GM23338 (cell line): Measurements from ENCODE around the gene FAM174A.
A peak's percentile ranks its signal among the peaks of the same experiment; 100 is the strongest.

Source experiments
- CREB1 ChIP-seq: fragments of 250-450 bp; sonication (Bioruptor Pico); IDR thresholded peaks from 2 replicates; pipeline ENCODE4 v1.5.0; 2020; ENCODE audit warnings: low read depth, mild to moderate bottlenecking, moderate library complexity
- EZH2 ChIP-seq: fragments of 200-600 bp; sonication (generic); IDR thresholded peaks from one replicate; pipeline ENCODE4 v1.8.0; 2017; ENCODE audit warnings: antibody characterized with exemption, mild to moderate bottlenecking, low read depth; ENCODE audit not compliant: unreplicated experiment
- EZH2phosphoT487 ChIP-seq: fragments of 200-600 bp; sonication (generic); IDR thresholded peaks from one replicate; pipeline ENCODE4 v1.8.1; 2018; ENCODE audit warnings: antibody characterized with exemption; ENCODE audit not compliant: unreplicated experiment
- JUNB ChIP-seq: IDR thresholded peaks from one replicate; pipeline ENCODE4 v1.6.1; 2016; ENCODE audit warnings: antibody characterized with exemption; ENCODE audit not compliant: unreplicated experiment
- NANOG ChIP-seq: IDR thresholded peaks from 2 replicates; pipeline ENCODE4 v1.6.1; 2016; ENCODE audit warnings: antibody characterized with exemption, borderline replicate concordance
- POLR2AphosphoS5 ChIP-seq: IDR thresholded peaks from 2 replicates; pipeline ENCODE4 v1.6.1; 2016; ENCODE audit warnings: antibody characterized with exemption, low read depth
- STAT1 ChIP-seq: IDR thresholded peaks from one replicate; pipeline ENCODE4 v1.6.1; 2016; ENCODE audit warnings: antibody characterized with exemption; ENCODE audit not compliant: unreplicated experiment
- ZNF114 ChIP-seq: fragments of 250-450 bp; sonication (Bioruptor Pico); IDR thresholded peaks from 2 replicates; pipeline ENCODE4 v1.5.0; 2020; ENCODE audit warnings: mild to moderate bottlenecking, moderate library complexity
- ZNF331 ChIP-seq: fragments of 250-450 bp; sonication (Bioruptor Pico); IDR thresholded peaks from 2 replicates; pipeline ENCODE4 v1.5.0; 2020; ENCODE audit warnings: low read depth, mild to moderate bottlenecking, moderate library complexity
- TF ChIP-seq, protein P1 (sequence below), 2 experiments: fragments of 200-600 bp in 1 of 2; sonication (generic) in 1 of 2; conservative IDR thresholded peaks; 2 replicates each; pipeline versions ENCODE4 v1.5.1 to v1.6.1; 2016 to 2017; ENCODE audit warnings: antibody characterized with exemption in 2 of 2, low read depth in 2 of 2, mild to moderate bottlenecking in 2 of 2, moderate library complexity in 1 of 2
- TF ChIP-seq, protein P2 (sequence below): IDR thresholded peaks from one replicate; pipeline ENCODE4 v1.6.1; 2018; ENCODE audit warnings: antibody characterized with exemption; ENCODE audit not compliant: unreplicated experiment
- TF ChIP-seq, protein P3 (sequence below): fragments of 250-450 bp; sonication (Bioruptor Pico); IDR thresholded peaks from 2 replicates; pipeline ENCODE4 v1.5.0; 2020; ENCODE audit warnings: mild to moderate bottlenecking, moderate library complexity
- TF ChIP-seq, protein P4 (sequence below): IDR thresholded peaks from 2 replicates; pipeline ENCODE4 v1.6.1; 2016; ENCODE audit warnings: antibody characterized with exemption

DNA sequence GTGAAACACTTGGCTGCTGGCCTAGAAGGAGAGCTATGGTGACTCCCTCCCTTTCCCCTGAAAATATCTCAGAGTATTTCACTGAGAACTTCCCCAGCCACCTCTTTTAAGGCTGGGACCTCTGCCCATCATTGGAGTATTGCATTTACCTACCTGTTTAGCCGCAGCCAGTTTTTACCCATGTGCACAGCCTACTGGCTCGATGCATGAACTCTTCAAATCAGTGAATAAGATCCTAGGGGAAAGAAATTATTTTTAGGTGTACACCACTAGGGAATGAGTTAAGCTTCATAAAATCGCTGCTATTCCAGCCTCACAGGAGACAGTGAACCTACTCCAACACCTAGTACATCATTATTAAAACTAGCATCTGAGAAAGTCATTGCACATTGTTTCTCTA lies 16.8 kb upstream of the FAM174A start:
- TF ChIP-seq, protein P1, sequence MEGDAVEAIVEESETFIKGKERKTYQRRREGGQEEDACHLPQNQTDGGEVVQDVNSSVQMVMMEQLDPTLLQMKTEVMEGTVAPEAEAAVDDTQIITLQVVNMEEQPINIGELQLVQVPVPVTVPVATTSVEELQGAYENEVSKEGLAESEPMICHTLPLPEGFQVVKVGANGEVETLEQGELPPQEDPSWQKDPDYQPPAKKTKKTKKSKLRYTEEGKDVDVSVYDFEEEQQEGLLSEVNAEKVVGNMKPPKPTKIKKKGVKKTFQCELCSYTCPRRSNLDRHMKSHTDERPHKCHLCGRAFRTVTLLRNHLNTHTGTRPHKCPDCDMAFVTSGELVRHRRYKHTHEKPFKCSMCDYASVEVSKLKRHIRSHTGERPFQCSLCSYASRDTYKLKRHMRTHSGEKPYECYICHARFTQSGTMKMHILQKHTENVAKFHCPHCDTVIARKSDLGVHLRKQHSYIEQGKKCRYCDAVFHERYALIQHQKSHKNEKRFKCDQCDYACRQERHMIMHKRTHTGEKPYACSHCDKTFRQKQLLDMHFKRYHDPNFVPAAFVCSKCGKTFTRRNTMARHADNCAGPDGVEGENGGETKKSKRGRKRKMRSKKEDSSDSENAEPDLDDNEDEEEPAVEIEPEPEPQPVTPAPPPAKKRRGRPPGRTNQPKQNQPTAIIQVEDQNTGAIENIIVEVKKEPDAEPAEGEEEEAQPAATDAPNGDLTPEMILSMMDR (conservative IDR thresholded peaks at IDR 0.05; ENCODE audit: low read depth in 2 of 2), result peak; percentile 23 to 42; a peak in 3 of 4 replicates
- TF ChIP-seq POLR2AphosphoS5, result no peak
- TF ChIP-seq EZH2, result no peak
- no peak for TF ChIP-seq CREB1 (CRISPR knock-in tag)
- TF ChIP-seq EZH2phosphoT487, result no peak
- TF ChIP-seq, protein P2, sequence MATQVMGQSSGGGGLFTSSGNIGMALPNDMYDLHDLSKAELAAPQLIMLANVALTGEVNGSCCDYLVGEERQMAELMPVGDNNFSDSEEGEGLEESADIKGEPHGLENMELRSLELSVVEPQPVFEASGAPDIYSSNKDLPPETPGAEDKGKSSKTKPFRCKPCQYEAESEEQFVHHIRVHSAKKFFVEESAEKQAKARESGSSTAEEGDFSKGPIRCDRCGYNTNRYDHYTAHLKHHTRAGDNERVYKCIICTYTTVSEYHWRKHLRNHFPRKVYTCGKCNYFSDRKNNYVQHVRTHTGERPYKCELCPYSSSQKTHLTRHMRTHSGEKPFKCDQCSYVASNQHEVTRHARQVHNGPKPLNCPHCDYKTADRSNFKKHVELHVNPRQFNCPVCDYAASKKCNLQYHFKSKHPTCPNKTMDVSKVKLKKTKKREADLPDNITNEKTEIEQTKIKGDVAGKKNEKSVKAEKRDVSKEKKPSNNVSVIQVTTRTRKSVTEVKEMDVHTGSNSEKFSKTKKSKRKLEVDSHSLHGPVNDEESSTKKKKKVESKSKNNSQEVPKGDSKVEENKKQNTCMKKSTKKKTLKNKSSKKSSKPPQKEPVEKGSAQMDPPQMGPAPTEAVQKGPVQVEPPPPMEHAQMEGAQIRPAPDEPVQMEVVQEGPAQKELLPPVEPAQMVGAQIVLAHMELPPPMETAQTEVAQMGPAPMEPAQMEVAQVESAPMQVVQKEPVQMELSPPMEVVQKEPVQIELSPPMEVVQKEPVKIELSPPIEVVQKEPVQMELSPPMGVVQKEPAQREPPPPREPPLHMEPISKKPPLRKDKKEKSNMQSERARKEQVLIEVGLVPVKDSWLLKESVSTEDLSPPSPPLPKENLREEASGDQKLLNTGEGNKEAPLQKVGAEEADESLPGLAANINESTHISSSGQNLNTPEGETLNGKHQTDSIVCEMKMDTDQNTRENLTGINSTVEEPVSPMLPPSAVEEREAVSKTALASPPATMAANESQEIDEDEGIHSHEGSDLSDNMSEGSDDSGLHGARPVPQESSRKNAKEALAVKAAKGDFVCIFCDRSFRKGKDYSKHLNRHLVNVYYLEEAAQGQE, result no peak
- no peak for TF ChIP-seq NANOG
- TF ChIP-seq, protein P3, sequence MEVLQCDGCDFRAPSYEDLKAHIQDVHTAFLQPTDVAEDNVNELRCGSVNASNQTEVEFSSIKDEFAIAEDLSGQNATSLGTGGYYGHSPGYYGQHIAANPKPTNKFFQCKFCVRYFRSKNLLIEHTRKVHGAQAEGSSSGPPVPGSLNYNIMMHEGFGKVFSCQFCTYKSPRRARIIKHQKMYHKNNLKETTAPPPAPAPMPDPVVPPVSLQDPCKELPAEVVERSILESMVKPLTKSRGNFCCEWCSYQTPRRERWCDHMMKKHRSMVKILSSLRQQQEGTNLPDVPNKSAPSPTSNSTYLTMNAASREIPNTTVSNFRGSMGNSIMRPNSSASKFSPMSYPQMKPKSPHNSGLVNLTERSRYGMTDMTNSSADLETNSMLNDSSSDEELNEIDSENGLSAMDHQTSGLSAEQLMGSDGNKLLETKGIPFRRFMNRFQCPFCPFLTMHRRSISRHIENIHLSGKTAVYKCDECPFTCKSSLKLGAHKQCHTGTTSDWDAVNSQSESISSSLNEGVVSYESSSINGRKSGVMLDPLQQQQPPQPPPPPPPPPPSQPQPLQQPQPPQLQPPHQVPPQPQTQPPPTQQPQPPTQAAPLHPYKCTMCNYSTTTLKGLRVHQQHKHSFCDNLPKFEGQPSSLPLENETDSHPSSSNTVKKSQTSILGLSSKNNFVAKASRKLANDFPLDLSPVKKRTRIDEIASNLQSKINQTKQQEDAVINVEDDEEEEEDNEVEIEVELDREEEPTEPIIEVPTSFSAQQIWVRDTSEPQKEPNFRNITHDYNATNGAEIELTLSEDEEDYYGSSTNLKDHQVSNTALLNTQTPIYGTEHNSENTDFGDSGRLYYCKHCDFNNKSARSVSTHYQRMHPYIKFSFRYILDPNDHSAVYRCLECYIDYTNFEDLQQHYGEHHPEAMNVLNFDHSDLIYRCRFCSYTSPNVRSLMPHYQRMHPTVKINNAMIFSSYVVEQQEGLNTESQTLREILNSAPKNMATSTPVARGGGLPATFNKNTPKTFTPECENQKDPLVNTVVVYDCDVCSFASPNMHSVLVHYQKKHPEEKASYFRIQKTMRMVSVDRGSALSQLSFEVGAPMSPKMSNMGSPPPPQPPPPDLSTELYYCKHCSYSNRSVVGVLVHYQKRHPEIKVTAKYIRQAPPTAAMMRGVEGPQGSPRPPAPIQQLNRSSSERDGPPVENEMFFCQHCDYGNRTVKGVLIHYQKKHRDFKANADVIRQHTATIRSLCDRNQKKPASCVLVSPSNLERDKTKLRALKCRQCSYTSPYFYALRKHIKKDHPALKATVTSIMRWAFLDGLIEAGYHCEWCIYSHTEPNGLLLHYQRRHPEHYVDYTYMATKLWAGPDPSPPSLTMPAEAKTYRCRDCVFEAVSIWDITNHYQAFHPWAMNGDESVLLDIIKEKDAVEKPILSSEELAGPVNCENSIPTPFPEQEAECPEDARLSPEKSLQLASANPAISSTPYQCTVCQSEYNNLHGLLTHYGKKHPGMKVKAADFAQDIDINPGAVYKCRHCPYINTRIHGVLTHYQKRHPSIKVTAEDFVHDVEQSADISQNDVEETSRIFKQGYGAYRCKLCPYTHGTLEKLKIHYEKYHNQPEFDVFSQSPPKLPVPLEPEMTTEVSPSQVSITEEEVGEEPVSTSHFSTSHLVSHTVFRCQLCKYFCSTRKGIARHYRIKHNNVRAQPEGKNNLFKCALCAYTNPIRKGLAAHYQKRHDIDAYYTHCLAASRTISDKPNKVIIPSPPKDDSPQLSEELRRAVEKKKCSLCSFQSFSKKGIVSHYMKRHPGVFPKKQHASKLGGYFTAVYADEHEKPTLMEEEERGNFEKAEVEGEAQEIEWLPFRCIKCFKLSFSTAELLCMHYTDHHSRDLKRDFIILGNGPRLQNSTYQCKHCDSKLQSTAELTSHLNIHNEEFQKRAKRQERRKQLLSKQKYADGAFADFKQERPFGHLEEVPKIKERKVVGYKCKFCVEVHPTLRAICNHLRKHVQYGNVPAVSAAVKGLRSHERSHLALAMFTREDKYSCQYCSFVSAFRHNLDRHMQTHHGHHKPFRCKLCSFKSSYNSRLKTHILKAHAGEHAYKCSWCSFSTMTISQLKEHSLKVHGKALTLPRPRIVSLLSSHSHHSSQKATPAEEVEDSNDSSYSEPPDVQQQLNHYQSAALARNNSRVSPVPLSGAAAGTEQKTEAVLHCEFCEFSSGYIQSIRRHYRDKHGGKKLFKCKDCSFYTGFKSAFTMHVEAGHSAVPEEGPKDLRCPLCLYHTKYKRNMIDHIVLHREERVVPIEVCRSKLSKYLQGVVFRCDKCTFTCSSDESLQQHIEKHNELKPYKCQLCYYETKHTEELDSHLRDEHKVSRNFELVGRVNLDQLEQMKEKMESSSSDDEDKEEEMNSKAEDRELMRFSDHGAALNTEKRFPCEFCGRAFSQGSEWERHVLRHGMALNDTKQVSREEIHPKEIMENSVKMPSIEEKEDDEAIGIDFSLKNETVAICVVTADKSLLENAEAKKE, result no peak
- TF ChIP-seq, protein P4, sequence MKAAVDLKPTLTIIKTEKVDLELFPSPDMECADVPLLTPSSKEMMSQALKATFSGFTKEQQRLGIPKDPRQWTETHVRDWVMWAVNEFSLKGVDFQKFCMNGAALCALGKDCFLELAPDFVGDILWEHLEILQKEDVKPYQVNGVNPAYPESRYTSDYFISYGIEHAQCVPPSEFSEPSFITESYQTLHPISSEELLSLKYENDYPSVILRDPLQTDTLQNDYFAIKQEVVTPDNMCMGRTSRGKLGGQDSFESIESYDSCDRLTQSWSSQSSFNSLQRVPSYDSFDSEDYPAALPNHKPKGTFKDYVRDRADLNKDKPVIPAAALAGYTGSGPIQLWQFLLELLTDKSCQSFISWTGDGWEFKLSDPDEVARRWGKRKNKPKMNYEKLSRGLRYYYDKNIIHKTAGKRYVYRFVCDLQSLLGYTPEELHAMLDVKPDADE, result no peak
- no peak for TF ChIP-seq ZNF331 (CRISPR knock-in tag)
- TF ChIP-seq JUNB, result no peak
- no peak for TF ChIP-seq ZNF114 (CRISPR knock-in tag)
- TF ChIP-seq STAT1, result no peak
